HG03432 (cell line): Measurements from ENCODE around the gene FBLN1.
"Not testable (repeated sequence)": the region's sequence is repeated elsewhere in the genome, so short reads cannot be mapped to it uniquely, and the experiment has no call there.

Experiments
- ATAC-seq: cut with Tn5 transposase; IDR thresholded peaks from one replicate; pipeline ENCODE4 v1.9.1; 2021; ENCODE audit warnings: mild to moderate bottlenecking, moderate library complexity; ENCODE audit not compliant: unreplicated experiment

Gene FBLN1

GRCh38 chr22:45602004-45602733 is 99.5 kb downstream of the FBLN1 start:
- ATAC-seq, result no peak

DNA sequence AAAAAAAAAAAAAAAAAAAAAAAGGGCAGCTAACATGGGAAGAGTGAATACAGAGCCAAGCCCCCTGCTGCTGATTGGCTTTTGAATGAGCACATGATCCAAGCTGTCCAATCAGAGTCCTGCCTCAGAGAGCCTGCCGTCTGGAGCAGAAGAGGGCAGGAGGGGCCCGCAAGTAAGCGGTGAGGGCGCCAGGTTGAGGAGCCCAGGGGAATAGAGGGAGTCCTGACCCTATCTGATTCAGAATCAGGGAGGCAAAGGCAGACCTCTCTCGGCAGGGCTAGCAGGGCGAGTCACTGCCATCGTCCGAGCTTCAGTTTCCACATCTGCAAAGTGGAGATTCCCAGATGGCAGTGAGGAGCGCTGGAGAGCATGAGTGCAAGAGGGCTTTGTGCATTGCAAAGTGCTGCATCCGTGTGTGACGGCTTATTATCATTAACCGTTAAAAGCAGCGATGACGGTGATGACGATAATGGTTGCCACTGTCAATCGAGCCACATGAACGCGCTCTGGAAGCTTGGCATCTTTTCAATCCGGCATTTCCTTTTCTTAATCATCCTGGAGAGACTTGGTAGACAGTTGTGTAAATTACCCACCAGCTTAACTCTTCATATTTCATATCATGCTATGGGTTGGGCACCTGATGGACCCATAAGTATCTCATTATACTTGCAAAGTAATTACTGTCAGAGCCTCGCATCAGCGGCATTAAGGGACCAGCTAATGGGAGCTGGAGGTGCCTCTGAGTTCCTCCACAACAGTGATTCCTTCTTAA is 100.3 kb downstream of the FBLN1 start:
- ATAC-seq, result no peak

GRCh38 chr22:45603619-45604018 is 100.9 kb downstream of the FBLN1 start:
- no peak for ATAC-seq

DNA sequence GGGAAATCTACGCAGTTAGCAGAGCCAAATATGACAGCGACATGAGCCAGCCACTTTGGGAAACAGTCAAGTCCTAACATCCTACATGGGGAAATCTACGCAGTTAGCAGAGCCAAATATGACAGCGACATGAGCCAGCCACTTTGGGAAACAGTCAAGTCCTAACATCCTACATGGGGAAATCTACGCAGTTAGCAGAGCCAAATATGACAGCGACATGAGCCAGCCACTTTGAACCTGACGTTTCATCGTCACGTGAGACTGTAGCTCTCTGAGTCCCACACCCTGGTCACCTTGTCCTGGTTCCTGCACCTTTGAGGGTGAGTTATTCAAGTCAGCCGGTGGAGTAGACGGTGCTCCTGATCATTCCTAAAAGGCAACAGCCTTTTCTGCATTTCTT is 105.4 kb downstream of the FBLN1 start:
- not testable (repeated sequence) for ATAC-seq

DNA sequence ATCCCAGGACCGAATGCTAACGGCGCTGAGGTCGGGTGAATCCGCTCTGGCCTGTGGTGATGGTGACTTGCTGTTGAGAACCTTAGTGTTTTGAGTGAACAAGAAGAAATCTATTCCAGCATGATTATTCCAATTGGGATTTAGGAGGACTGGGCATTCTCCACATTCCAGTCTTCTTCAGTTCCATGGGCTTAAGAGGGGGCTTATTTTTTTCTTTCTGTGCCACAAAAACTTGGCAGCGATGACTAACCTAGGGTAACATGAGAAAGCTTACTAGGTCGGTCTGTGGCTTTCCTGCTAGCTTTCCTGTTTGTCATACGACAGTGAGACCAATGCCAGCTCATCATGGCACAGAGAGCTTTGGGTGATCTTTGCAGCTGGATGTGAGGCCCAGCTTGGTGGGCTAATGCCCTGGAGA is 106.1 kb downstream of the FBLN1 start:
- ATAC-seq, result no peak

DNA sequence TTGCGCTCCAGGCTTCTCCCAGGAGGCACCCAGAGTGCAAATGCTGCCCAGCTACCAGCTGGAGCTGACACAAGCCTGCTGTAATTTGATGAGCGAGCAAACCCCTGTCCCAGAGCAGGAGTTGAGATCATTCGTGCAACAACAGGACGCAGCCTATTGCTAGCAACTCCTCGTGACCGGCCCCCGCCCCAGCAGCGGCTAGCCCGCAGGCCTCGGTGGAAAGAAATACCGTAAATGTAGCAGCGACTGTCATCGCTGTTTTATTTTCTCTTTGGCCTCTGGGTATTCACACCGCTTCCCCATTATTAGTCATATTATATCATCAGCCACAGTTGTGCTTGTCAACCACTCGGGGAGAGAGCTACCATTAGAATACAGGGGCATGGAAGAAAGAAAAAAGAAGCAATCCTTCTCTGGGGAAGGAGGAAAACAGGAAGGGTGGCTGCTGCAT is 109.8 kb downstream of the FBLN1 start:
- ATAC-seq, result no peak

- ATAC-seq, result no peak
Observed at GRCh38 chr22:45612940-45613339, 110.3 kb downstream of the FBLN1 start.

DNA sequence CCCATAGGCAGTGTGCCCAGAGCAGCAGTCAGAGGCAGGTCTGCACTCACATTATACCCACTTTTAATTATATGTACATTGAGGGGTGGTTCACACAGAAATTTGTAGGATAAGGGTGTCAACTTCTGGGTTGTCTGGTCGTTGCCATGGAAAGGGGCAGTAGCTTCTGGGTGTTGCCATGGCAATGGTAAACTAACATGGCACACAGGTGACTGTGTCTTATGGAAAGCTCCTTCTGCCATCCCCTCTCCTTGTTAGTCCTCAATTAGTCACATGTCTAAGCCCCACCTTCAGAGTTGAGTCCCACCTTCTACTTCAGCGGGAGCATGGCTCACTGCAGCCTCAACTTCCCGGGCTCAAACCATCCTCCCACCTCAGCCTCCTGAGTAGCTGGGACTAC is 112.7 kb downstream of the FBLN1 start:
- no peak for ATAC-seq

- ATAC-seq, result no peak
Observed at GRCh38 chr22:45616432-45616831, 113.7 kb downstream of the FBLN1 start.

GRCh38 chr22:45617948-45618347 is 115.3 kb downstream of the FBLN1 start:
- ATAC-seq, result no peak

GRCh38 chr22:45620706-45621105 is 118.0 kb downstream of the FBLN1 start:
- no peak for ATAC-seq

DNA sequence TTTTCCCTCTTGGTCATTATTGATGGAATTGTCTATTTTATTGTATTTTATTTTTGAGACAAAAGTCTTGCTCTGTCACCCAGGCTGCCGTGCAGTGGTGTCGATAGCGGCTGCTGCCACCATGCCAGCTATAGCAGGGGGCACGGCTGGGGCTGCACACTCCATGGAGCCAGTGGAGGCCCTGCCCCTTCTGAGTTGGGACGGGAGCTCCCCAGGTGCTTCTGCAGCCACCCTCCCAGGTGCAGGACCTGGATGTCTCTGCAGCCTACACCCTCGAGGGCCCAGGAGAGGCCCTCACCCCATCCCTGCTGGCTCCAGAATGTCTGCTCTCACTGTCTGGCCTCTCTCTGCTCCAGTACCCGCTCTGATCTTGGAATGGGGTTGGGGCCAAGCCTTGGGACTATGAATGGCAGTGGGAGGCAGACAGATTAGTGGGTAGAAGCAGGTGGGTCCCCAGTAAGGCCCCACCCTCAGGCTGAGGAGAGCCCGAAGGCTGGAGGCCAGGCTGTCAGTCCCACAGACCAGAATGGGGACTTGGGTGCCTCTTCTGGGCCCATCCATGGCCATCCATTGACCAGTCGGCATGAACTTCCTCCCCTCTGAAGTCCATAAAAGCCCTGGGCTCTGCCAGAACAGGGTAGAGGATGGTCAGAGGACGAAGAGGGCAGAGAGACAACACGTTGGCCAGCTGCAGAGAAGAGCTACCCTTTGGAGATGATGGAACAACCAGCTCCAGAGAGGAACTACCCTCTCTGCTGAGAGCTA is 119.3 kb downstream of the FBLN1 start:
- no peak for ATAC-seq

DNA sequence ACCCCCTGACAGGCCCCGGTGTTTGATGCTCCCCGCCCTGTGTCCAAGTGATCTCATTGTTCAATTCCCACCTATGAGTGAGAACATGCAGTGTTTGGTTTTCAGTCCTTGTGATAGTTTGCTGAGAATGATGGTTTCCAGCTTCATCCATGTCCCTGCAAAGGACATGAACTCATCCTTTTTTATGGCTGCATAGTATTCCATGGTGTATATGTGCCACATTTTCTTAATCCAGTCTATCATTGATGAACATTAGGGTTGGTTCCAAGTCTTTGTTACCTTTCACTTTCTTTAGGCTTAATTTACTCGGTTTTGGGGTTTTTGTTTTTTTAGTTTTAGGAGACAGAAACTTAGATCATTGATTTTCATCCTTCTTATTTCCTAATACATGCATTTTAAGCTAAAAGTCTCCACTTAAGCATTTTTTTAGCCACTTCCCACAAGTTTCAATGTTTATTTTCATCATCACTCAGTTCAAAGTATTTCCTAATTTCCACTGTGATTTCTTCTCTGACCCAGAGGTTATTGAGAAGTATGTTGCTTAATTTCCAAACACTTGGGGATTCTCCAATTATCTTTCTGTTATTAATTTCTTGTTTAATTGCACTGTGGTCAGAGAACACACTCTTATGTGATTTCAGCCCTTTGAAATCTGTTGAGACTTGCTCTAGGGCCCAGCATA is 120.9 kb downstream of the FBLN1 start:
- ATAC-seq, result not testable (repeated sequence)

- no peak for ATAC-seq
Observed at GRCh38 chr22:45626198-45626651, 123.5 kb downstream of the FBLN1 start.

GRCh38 chr22:45627489-45628233 is 125.0 kb downstream of the FBLN1 start:
- no peak for ATAC-seq

DNA sequence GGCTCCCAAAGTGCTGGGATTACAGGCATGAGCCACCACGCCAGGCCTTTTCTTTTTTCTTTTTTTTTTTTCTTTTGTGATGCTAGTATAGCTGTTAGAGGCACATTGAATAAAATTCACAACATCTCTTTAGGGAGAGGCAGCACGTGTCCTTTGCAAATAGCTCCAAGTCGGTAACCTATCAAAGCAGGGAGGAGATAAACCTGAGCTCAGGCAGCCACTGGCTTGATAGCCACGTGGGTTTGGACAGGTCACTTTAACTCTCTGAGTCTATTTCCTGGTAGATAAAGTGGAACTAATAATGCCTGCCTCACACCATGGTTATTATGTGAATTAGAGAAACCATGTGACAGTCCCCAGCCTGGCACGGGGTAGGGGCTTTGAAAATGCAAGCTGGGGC is 125.8 kb downstream of the FBLN1 start:
- no peak for ATAC-seq

DNA sequence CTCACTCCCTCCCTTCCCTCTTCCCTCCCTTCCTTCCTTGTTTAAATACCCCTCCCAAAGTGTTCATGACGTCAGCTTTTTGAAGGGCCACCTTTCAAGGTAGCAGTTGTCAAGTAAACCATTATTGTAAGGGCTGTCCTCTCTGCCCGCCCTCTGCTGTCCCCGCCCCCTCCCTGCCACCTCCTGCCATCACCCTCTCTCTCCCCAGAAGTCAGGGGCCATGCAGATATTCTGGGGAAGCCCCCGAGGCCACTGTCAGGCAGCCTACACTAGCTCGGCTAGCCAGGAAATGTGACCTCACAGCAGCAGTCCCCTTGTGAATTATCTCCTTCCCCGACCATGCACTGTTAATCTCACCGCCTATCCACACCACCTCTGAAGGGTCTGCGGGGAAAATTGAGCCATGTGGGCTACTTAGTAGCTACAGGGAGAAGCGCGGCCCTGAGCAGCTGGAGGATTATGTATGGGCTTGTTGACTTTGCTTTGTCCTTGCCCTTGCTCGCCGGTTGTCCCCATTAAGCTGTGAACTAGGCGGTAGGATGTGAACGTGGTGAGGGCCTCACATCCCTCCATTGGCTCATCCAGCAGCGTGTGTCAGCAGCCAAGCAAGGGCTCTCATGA is 126.9 kb downstream of the FBLN1 start:
- ATAC-seq, result no peak

GRCh38 chr22:45630436-45630835 is 127.8 kb downstream of the FBLN1 start:
- ATAC-seq, result no peak

- no peak for ATAC-seq
Observed at GRCh38 chr22:45631140-45631840, 128.6 kb downstream of the FBLN1 start.
